NCI-H2029 (cell line): ENCODE measurements around the gene VPS37D.
A peak's percentile ranks its signal among the peaks of the same experiment; 100 is the strongest.

Experiments
- DNase-seq: peaks from one replicate; lab custom pipeline; 2025; lab: John Stamatoyannopoulos, UW

The VPS37D gene

DNA sequence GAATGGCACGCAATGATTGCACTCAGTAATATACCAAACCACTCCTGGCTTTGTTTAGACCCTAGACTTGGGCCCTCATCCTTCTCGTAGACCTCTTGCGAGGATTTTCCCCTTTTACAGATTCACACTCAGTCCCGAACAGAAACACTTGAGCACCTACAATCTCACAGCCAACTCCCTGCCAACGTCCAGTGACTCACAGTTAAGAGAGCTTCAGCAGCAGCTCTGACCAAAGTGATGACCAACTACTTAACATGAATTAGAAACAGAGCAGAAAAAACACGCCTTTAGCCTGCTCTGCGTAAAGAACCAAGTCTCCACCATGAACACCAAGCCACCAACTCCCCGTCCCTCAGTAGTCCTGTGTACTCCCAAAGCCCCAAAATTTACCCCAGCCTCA is 13.4 kb downstream of the VPS37D start:
- DNase-seq, result no peak

DNA sequence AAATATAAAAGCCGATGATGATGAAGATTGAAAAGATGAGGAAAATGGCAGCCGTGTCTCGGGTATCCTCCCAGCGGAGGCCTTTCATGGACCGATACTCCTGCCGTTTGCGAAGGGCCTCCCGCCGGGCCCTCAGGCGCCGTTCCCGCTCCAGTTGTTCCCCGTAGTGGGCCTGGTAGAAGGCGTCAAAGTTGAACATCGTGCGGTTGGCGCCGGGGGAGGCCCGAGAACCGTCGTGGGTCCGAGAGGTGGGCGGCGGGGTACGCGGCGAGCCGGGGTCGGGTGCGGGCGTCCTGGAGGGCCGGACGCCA is 15.1 kb downstream of the VPS37D start:
- DNase-seq, result no peak

DNA sequence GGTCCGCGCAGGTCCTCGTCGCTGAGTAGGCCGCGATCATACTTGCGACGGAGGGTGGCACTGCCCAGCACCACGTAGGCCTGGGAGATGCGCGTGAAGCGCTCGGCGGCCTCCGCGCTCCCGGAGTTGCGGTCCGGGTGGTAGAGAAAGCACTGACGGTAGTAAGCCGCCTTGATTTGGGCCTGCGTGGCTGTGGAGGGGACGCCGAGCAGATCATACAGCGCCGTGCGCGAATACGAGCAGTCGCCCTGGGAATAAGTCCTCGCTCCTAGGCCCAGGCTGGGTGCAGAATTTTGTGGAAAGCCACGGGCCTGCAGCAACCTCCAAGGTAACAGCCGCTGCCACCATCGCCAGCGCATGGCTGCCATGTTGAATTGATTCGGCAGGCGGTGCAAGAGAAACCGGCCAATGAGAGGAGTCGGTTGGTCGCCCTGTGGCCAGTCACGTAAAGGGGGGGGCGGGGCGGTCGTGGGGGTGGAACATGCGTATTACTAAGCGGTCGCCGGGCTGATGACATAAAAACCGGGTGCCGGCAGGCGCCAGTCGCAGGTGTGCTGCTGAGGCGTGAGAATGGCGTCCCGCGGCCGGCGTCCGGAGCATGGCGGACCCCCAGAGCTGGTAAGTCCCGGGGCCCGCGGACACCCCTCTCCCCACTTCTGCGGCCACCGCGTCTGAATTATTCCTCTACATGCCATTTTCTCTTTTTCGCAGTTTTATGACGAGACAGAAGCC is 15.6 kb downstream of the VPS37D start, which contains the start of the genes BUD23 and DNAJC30:
Gene BUD23, plus strand, starts transcription at position 542 of the 732 bp plus-strand sequence. Its CDS starts 29 bp downstream, at position 571.
Gene DNAJC30, minus strand, starts transcription at position 398 of the 732 bp plus-strand sequence. Its CDS starts 30 bp downstream, at position 368.
- peak; percentile 95 for DNase-seq

GRCh38 chr7:73683788-73684693 is 16.4 kb downstream of the VPS37D start:
- DNase-seq, result no peak

DNA sequence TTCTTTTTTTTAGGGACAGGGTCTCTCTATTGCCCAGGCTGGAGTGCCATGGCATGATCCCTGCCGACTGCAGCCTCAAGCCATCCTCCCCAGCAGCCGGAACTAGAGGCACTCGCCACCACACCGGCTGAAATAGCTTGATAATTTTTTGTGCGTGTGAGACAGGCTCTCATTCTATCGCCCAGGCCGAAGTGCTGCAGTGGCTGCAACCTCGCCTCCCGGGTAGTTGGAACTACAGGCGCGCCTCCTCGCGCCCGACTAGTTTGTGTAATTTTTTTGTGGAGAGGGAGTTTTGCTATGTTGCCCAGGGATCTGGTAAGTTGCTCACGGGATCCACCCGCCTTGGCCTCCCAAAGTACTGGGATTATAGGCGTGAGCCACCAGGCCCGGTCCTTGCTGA is 17.7 kb downstream of the VPS37D start:
- DNase-seq, result no peak

GRCh38 chr7:73688288-73688687 is 20.7 kb downstream of the VPS37D start:
- no peak for DNase-seq

GRCh38 chr7:73690646-73691045 is 23.0 kb downstream of the VPS37D start:
- DNase-seq, result no peak

DNA sequence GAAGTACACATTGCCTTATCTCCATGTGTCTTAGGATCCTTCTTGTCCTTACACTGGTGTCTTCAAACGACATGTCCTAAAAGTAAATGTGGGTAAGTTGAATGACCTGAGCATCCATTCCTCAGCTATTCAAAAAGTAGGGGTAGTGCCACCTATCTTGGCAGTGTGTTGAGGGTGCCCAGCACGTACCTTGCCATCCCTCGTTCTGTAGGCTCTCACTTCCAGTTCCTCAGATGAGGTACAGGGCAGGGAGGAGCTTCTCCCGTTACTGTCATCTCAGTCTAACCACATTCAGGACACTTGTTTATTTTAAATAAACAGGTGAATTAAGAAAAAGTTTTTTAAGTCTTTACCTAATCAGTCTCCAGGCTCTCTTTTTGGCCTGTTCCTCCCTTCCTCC is 28.7 kb downstream of the VPS37D start:
- DNase-seq, result no peak

GRCh38 chr7:73698410-73698809 is 30.8 kb downstream of the VPS37D start:
- no peak for DNase-seq

- no peak for DNase-seq
Observed at GRCh38 chr7:73699370-73700068, 31.9 kb downstream of the VPS37D start.

DNA sequence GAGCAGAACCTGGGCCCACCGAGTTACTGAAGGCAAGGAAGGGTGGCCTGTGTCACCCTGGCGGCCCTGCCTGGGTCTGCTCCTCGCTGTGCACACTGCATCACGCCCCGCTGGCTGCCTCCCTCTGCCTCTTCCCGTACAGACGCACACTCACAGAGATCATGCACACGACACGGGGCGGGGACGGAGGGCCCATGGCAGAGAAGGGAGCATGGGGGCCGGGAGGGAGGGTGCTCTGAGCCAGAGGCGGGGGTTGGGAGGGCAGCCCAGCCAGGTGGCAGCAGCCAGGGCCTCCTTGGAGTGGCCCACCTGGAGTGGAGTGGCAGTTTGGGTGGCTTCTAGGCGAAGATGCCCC is 32.4 kb downstream of the VPS37D start:
- no peak for DNase-seq

GRCh38 chr7:73700581-73701134 is 33.0 kb downstream of the VPS37D start:
- no peak for DNase-seq

- no peak for DNase-seq
Observed at GRCh38 chr7:73701357-73701995, 33.8 kb downstream of the VPS37D start.

DNA sequence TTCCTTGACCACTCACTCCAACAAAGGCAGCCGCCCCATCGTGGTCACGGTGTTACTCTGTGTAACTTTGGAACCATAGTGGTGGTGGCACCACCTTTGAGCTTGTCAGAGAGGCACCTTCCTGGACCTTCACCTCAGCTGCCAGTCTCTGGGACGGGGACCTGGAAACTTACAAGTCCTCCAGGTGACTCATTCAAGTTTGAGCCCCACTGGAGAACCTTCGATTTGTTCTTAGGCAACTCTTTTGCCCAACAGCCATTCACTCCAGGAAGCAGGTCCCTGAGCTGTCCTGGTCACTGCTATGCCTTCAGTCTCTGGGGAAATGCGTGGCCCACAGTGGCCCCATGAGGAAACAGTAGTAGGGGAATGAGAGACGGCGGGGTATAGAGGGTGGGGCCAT is 34.6 kb downstream of the VPS37D start:
- DNase-seq, result no peak

DNA sequence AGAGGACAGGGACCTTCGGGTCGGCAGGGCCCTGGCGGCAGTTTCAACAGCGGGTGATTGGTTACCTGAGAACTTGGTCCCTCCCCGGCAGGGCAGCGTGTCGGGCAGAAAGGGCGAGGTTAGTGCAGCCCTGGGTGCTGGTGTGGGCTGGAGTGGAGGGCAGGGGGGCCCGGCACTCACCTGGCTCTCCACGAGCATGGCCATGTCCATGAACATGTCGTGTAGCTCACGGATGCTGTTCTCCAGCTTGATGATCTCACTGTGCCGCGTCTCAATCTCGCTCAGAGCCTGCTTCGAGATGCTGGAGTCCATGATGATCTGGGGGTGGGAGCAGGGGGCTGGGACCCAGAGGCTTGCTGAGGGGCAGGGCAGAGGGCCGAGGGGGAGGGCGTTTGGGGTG is 35.0 kb downstream of the VPS37D start:
- no peak for DNase-seq

- DNase-seq, result no peak
Observed at GRCh38 chr7:73703225-73703624, 35.6 kb downstream of the VPS37D start.

DNA sequence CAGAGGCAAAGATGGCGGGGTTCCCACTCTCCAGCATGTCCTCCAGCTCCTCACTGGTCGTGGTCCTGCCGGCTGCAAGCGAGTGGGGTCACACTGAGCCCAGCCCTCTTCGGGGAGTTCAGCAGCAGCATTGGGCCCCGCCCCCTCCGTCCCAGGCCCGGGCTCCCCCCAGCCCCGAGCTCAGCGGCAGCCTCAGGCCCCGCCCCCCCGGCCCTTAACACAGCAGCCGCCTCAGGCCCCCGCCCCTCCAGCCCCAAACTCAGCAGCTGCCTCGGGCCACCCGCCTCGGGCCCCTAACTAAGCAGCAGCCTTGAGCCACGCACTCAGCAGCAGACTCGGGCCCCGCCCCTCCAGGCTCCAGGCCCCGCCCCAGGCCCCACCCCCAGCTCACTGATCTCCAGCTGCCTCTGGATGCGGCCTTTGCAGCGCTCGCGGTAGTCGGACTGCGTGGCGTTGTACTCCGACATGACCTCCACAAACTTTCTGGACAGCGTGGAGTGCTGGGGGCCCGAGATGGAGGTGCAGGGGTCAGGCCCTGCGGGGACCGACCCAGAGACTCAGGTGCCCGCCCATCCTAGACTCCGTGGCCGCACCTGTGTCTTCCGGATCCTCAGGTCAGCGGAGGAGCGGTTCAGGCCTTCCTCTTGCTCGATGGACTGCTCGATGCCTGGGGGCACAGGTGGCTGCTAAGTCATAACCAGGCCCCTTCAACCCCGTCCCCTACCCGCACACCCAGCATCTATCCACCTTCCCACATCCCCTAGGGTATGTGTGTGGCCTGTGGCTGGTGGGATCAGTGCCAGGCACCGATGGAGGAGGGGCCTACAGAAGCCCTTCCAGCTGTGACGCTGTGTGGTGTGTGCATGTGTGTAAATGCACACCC is 36.4 kb downstream of the VPS37D start:
- peak; percentile 37 for DNase-seq

- no peak for DNase-seq
Observed at GRCh38 chr7:73704640-73705550, 37.3 kb downstream of the VPS37D start.

DNA sequence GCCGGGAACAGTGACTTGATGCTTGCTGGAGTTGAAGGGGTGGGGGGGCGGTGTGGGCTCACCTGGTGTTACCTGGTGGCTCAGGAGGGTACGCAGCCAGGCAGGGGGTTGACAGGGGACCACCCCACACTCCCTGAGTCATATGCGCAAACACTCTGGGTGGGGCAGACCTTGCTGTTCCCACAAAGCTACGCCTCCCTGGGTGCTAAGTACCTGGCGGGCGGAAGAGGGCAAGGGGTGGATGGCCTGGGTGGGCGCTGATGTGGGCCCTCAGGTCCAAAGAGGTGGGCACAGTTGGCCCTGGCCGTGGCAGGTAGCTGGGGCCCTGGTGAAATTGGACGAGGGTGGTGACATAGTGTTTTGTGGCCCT is 37.9 kb downstream of the VPS37D start:
- DNase-seq, result no peak
